Activated T-helper 17 cell treated with anti-CD3 and anti-CD28 coated beads, Interleukin-2, amount 50 U/mL, for 72 hours (primary cell): ENCODE data around the gene RPSA. TPM values are rescaled to one million over a fixed set of nuclear protein-coding genes. Genes with fewer than 3 reads are reported as not detected.

Experiments used
- ATAC-seq: fragments of 150-1000 bp; cut with Tn5 transposase; replicated peaks from 2 replicates; pipeline ENCODE4 v1.10.0; 2021; ENCODE audit warnings: mild to moderate bottlenecking, moderate library complexity
- H3K27ac Mint-ChIP-seq: one replicate; pipeline ENCODE4 v1.8.0; 2022; ENCODE audit warnings: mixed read lengths
- H3K27me3 Mint-ChIP-seq: one replicate; pipeline ENCODE4 v1.8.0; 2022; ENCODE audit warnings: mixed read lengths
- H3K36me3 Mint-ChIP-seq: one replicate; pipeline ENCODE4 v1.8.0; 2022; ENCODE audit warnings: low read depth, mild to moderate bottlenecking, mixed read lengths
- H3K4me1 Mint-ChIP-seq: one replicate; pipeline ENCODE4 v1.8.0; 2022; ENCODE audit warnings: mixed read lengths
- H3K4me3 Mint-ChIP-seq: one replicate; pipeline ENCODE4 v1.8.0; 2022; ENCODE audit warnings: mild to moderate bottlenecking, mixed read lengths
- H3K9me3 Mint-ChIP-seq: one replicate; pipeline ENCODE4 v1.8.0; 2022; ENCODE audit warnings: mixed read lengths
- total RNA-seq, 2 donors: library from RNA; stranded (reverse); gene quantifications; one replicate each; pipeline ENCODE4 v1.2.3, GENCODE V29; 2022

Gene RPSA
- total RNA-seq, 2 donors from 2014 or later, result 2,603 to 2,924 TPM

DNA sequence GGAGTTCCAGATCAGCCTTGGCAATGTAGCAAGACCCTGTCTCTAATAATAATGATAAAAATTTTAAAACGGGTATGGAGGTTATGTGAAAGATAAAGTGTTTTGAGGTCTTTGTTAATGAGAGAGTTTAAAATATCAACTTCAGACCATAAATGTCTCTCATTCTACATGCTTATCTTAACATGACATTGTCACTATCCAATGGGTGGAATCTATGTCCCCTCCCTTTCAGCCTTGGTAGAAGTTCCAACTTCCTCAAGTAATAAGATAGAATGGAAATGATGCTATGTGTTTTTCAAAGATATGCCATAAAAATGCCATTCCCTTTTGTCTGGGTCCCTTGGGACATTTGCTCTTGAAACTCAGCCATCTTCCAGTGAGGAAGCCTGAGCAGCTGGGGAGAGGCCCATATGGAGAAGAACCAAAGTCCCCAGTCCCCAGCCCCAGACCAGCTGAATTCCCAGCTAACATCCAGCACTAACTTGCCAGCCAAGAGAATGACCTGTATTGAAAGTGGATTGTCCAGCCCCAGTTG lies 17.0 kb downstream of the RPSA start:
- peaks cover 8% of the 10 kb centered on the region for H3K36me3 Mint-ChIP-seq
- no peak for ATAC-seq
- H3K27me3 Mint-ChIP-seq, result no peaks in the 10 kb centered on the region
- H3K4me3 Mint-ChIP-seq, result no peak overlapping the region
- no peak overlapping the region for H3K27ac Mint-ChIP-seq
- H3K4me1 Mint-ChIP-seq, result no peaks in the 10 kb centered on the region
- no peaks in the 10 kb centered on the region for H3K9me3 Mint-ChIP-seq

DNA sequence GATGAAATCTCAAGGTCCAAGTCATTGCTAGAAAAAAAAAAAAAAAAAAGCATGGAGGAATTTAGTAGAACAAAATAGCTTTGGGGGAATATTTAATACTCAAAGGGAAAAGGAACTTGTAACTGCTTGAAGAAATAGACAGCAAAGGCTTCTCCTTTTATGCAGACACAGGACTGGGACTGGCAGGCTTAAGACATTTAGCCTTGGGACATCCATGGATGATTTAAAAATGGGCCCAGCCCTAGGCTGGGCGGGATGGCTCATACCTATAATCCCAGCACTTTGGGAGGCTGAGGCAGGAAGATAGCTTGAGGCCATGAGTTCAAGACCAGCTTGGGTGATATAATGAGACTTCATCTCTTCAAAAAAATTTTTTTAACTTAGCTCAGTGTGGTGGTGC lies 19.8 kb downstream of the RPSA start:
- Mint-ChIP-seq H3K4me3 (no peak overlapping the region), H3K27ac (no peak overlapping the region), H3K4me1 (no peaks in the 10 kb centered on the region), H3K36me3 (peaks cover 2% of the 10 kb centered on the region), H3K9me3 (no peaks in the 10 kb centered on the region), H3K27me3 (peaks cover 13% of the 10 kb centered on the region)
- ATAC-seq, result no peak

DNA sequence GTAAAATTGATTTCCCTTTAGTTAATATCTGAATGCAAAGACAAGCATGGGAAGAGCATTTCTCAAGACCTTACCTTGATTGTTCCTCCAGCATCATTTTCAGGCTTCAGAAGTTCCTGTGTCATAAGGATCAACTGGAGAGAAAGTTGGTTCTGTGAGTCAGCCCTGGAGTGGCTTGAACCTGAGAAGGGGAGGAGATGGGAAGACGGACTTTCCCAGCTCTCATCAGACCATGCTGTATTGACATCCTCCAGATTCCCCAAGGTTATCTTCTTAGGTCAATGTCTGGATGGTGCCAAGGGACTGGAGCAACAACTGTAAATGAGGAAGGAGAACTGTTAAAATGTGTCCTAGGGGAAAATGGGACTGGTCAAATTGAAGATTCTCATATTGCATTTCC lies 21.0 kb downstream of the RPSA start:
- Mint-ChIP-seq H3K9me3 (no peaks in the 10 kb centered on the region), H3K4me3 (no peak overlapping the region), H3K4me1 (no peaks in the 10 kb centered on the region), H3K27me3 (peaks cover 13% of the 10 kb centered on the region), H3K27ac (no peak overlapping the region), H3K36me3 (no peaks in the 10 kb centered on the region)
- no peak for ATAC-seq

DNA sequence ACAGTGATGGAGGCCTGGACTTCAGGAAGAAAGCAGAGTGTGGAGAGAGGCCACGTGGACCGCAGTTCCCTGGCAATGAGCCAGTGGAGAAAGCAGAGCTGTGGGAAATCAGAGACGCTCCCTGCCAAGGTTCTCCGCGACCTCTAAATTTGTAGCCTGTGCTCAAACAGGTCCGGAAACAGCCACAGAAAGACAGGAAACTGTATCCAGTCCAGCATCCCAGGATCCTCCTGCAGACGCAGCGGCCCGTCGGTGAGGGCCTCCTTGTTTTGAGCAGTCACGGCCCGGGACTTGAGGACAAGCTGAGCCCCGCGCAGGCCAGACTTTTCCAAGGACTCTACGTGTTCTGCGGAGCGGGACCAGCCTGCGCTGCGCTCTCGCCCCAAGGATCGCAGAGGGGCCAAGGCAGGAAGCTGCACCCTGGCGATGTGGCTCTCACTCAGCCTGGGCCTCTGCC lies 22.3 kb downstream of the RPSA start:
- Mint-ChIP-seq H3K9me3 (no peaks in the 10 kb centered on the region), H3K4me1 (no peaks in the 10 kb centered on the region), H3K27ac (no peak overlapping the region), H3K36me3 (no peaks in the 10 kb centered on the region), H3K27me3 (peaks cover 13% of the 10 kb centered on the region), H3K4me3 (no peak overlapping the region)
- no peak for ATAC-seq

DNA sequence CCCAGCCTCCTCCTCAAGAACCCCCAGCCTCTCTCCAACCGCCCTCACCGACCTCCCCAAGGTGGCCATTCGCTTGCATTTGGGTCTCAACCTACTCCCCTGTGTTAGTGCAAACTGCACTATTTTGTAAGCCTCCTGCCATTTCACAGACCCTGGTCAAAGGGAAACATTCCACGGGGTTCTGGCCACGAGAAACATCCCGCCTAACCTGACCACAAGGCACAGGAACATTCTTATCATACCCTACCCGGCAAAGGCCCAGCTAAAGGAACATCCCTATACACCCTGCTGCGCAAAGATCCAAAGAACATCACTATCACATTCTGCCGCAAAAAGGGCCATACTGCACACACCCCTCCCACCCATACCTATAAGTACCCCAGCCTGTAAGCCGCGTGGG lies 22.9 kb downstream of the RPSA start:
- no peak overlapping the region for H3K4me3 Mint-ChIP-seq
- no peaks in the 10 kb centered on the region for H3K36me3 Mint-ChIP-seq
- peak overlapping the region; percentile 40 for H3K27ac Mint-ChIP-seq
- H3K27me3 Mint-ChIP-seq, result peaks cover 13% of the 10 kb centered on the region
- no peaks in the 10 kb centered on the region for H3K9me3 Mint-ChIP-seq
- no peaks in the 10 kb centered on the region for H3K4me1 Mint-ChIP-seq
- ATAC-seq, result no peak

DNA sequence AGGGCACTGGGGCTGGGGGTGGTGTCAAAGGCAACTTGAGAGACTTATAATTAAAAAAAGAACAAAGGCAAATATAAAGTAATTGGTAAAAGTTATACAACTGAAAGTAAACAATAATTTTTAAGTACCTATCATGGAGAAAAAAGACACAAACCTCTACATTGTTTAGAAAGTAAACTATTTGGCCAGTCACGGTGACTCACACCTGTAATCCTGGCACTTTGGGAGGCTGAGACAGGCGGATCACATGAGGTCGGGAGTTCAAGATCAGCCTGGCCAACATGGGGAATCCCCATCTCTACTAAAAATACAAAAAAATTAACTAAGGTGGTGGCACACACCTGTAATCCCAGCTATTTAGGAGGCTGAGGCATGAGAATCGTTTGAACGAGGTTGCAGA lies 25.8 kb downstream of the RPSA start:
- Mint-ChIP-seq H3K27me3 (peaks cover 13% of the 10 kb centered on the region), H3K4me1 (no peaks in the 10 kb centered on the region)

DNA sequence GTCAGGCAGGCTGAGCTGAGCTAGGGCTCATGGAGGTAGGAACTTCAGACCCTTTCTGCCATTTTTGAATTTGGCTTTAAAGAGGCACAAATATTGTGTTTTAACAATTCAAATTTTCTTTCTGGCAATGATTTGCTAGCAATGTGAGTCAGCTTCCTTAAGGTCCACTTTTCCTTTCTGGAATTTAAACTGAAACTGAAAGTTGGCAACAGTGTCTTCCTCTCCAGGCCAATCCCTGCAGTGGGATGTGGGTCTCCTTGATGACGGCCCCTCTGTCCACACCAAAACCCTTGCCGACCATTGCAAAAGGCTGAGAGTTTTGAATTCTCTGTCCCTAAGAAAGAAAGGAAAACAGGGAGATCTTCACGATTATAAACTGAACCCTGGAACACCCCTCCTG lies 27.1 kb downstream of the RPSA start:
- Mint-ChIP-seq H3K27ac (no peak overlapping the region), H3K9me3 (no peaks in the 10 kb centered on the region), H3K4me1 (no peaks in the 10 kb centered on the region), H3K4me3 (no peak overlapping the region), H3K27me3 (peaks cover 13% of the 10 kb centered on the region), H3K36me3 (no peaks in the 10 kb centered on the region)
- no peak for ATAC-seq

More for the DNA sequence above, 25.8 kb downstream of the RPSA start:
- Mint-ChIP-seq H3K36me3 (no peaks in the 10 kb centered on the region), H3K27ac (no peak overlapping the region), H3K9me3 (no peaks in the 10 kb centered on the region), H3K4me3 (no peak overlapping the region)
- no peak for ATAC-seq

DNA sequence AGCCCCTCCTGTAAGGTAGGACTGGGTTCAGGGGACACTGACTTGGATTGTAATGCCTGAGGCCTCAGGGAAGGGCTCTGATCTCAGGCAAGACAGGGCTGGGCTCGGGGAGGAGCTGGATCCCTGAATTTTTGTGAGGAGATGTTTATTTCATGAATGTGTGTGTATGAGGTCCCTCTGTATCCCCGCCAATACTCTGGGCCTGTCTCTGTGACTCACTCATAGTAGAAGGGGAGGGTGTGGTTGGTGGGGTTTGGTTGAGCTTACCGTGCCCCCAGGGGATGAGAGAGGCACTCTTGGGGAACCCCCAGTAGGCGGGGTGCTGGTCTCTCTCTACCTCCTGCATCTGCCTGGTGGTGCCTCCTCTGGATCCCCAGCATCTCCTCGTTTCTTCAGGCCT lies 28.1 kb downstream of the RPSA start:
- H3K27me3 Mint-ChIP-seq, result peaks cover 10% of the 10 kb centered on the region
- H3K27ac Mint-ChIP-seq, result no peak overlapping the region
- no peaks in the 10 kb centered on the region for H3K36me3 Mint-ChIP-seq
- no peak overlapping the region for H3K4me3 Mint-ChIP-seq
- no peaks in the 10 kb centered on the region for H3K4me1 Mint-ChIP-seq
- ATAC-seq, result no peak
- H3K9me3 Mint-ChIP-seq, result no peaks in the 10 kb centered on the region

DNA sequence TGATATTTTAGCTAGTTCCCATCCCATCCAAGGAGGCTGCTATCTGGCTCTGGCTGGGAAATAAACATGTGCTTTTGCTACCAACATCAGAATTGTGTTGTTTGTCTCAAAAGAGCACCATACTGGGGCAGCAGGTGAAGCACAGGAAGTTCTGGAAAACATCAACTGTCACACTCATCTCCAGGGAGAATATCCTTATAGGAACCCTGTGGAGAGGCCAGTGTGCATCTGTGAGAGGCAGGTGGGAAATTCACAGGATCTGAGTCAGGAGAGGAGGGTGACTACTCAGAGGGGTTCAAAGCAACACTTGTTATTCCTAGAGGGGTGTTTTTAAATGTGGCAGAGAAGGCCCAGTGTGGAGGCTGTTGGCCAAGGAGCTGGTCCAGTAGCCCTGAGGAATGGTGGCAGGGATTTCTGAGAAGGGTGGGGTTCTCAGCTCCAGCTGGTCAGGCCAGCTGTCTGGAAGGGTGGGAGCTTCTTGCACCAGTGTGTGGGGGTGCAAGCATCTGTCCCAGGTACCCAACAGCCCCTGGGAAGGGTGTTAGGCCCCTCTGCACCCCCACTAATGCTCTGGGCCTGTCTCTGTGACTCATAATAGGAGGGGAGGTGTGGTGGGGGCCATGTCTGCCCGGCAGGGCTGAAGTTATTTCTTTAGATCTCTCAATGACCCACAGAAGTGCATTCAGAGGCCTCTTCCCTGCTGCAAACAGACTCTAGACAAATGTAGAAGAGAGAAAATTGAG lies 28.7 kb downstream of the RPSA start:
- Mint-ChIP-seq H3K4me1 (no peaks in the 10 kb centered on the region), H3K27ac (no peak overlapping the region)

DNA sequence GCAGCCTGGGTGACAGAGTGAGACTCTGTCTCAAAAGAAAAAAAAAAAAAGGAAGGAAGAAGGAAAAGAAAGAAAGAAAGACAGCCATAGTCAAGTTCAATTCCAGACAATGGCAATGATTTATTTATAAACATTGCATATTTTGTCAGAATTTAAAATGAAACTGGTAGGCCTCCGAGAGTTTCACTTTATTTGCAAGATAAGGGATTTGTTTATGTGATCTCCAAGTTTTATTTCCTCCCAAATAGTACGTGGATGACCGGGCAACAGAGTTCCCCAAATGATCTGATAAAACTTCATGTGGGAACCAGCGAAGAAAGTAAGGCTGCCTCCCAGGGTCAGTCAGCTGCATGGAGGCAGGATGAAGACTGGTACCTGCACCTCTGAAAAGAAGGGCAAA lies 32.4 kb downstream of the RPSA start:
- no peak overlapping the region for H3K4me3 Mint-ChIP-seq
- H3K4me1 Mint-ChIP-seq, result no peaks in the 10 kb centered on the region
- ATAC-seq, result no peak
- H3K27ac Mint-ChIP-seq, result no peak overlapping the region
- no peaks in the 10 kb centered on the region for H3K36me3 Mint-ChIP-seq
- no peaks in the 10 kb centered on the region for H3K27me3 Mint-ChIP-seq
- H3K9me3 Mint-ChIP-seq, result no peaks in the 10 kb centered on the region

More for the DNA sequence above, 28.7 kb downstream of the RPSA start:
- H3K9me3 Mint-ChIP-seq, result no peaks in the 10 kb centered on the region
- no peak overlapping the region for H3K4me3 Mint-ChIP-seq
- no peak for ATAC-seq
- H3K36me3 Mint-ChIP-seq, result no peaks in the 10 kb centered on the region
- peaks cover 6% of the 10 kb centered on the region for H3K27me3 Mint-ChIP-seq

DNA sequence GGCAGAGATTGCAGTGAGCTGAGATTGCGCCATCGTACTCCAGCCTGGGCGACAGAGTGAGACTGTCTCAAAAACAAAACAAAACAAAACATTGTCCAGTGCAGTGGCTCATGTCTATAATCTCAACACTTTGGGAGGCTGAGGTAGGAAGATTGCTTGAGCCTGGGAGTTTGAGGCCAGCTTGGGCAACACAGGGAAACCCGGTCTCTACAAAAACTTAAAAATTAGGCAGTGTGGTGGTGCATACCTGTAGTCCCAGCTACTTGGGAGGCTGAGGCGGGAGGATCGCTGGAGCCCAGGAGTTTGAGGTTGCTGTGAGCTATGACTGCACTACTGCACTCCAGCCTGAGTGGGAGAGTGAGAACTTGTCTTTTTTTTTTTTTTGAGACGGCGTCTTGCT lies 33.8 kb downstream of the RPSA start:
- no peaks in the 10 kb centered on the region for H3K36me3 Mint-ChIP-seq
- no peak overlapping the region for H3K27ac Mint-ChIP-seq
- H3K27me3 Mint-ChIP-seq, result no peaks in the 10 kb centered on the region
- H3K4me1 Mint-ChIP-seq, result no peaks in the 10 kb centered on the region
- H3K9me3 Mint-ChIP-seq, result no peaks in the 10 kb centered on the region
- no peak for ATAC-seq
- no peak overlapping the region for H3K4me3 Mint-ChIP-seq

DNA sequence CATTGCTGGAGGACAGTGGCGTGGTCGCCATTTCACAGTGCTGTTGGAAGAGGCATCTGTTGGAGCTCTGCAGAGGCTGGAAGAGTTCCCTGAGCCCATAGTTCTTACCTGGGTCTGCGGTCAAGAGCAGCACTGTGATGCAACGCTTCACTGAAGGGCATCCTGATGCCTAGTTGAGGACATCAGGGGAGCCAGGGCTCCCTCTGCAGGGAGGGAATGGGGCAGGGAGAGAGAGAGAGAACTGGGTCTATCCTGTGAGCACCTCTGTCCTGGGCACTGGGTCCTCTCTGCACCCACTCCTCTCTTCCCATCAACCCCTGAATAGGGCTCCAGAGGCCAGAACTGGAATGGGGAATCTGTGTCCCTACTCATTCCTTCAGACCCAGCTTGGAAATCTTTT lies 37.0 kb downstream of the RPSA start:
- no peak for ATAC-seq
- Mint-ChIP-seq H3K9me3 (no peaks in the 10 kb centered on the region), H3K27ac (no peak overlapping the region), H3K4me1 (no peaks in the 10 kb centered on the region), H3K4me3 (no peak overlapping the region), H3K27me3 (no peaks in the 10 kb centered on the region), H3K36me3 (no peaks in the 10 kb centered on the region)

DNA sequence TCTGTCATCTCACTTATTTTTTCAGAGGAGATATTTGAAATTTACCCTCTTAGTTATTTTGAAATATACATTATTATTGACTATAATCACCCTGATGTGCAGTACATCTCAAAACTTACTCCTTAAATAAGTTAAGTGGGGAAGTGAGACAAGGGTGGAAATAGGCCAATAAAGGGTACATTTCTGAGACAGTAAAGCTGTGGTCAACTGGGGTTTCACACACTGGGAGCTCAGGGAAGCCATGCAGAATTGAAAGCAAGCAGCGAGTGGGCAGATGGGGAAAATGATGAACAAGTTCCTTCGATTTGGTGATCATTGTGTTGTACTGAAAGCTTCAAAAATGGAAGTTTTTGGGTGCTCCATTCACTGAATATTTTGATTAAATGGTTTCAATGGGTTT lies 39.4 kb downstream of the RPSA start:
- H3K4me3 Mint-ChIP-seq, result no peak overlapping the region
- ATAC-seq, result no peak

DNA sequence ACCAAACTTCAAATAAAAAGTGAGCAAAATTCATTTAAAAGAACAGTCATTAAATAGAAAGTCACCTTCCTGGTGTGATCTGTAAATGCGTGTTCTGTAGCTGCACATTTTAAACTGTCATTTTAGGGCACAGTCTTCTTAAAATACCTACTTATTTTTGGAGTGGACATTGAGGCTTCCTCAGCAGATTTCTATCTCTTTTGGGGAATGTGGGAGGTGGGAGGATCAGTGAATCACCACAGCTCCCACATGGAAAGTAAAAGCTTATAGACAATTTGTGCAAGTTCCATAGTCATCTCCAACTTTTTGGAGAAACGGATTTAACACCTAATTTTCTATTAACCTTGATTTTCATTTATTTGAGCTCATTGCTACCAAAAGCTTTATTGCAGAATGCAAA lies 39.9 kb downstream of the RPSA start:
- Mint-ChIP-seq H3K27me3 (no peaks in the 10 kb centered on the region), H3K27ac (no peak overlapping the region), H3K4me1 (no peaks in the 10 kb centered on the region), H3K4me3 (no peak overlapping the region), H3K9me3 (no peaks in the 10 kb centered on the region), H3K36me3 (no peaks in the 10 kb centered on the region)
- no peak for ATAC-seq

More for the DNA sequence above, 39.4 kb downstream of the RPSA start:
- Mint-ChIP-seq H3K9me3 (no peaks in the 10 kb centered on the region), H3K4me1 (no peaks in the 10 kb centered on the region), H3K27me3 (no peaks in the 10 kb centered on the region), H3K36me3 (no peaks in the 10 kb centered on the region), H3K27ac (no peak overlapping the region)

DNA sequence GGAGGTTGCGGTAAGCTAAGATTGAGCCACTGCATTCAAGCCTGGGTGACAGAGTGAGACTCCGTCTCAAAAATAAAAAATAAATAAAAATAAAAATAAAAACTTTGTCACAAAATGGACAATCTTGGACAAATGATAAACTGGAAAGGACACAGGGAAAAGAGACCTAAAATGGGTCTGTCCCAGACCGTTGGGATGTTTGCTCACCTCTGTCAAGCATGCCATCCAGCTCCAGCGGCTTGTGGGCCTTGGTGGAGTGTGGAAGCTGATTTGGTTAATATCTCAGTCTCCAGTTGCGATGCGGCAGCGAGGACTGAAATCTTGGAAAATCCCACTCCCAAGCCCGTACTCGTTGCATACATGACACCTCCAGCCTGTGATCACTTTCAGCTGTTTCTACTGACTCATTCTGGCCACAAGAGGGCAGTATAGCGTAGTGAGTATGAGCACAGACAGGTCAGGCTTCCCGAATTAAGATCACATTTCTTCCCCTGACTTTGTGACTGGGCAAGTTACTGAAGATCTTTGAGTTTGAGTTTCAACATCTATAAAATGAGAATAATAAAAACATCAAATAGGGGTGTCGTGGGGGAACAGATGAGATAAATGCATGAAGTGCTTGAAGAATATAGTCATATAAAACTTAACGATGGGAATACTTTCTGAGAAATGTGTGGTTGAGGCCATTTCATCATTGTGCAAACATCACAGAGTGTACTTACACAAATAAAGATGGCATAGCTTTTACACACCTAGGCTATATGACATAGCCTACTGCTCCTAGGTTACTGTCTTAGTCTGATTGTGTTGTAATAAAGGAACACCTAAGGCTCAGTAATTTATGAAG lies 41.3 kb downstream of the RPSA start:
- Mint-ChIP-seq H3K4me3 (no peak overlapping the region), H3K27me3 (no peaks in the 10 kb centered on the region), H3K9me3 (no peaks in the 10 kb centered on the region), H3K27ac (no peak overlapping the region), H3K36me3 (no peaks in the 10 kb centered on the region), H3K4me1 (no peaks in the 10 kb centered on the region)
- peak; percentile 83 for ATAC-seq
